GM21526 (cell line): Measurements from ENCODE around the gene AVP.

Experiments
- ATAC-seq: cut with Tn5 transposase; IDR thresholded peaks from one replicate; pipeline ENCODE4 v1.9.1; 2021; ENCODE audit warnings: moderate library complexity; ENCODE audit not compliant: unreplicated experiment, low FRiP score

The AVP gene

GRCh38 chr20:3059489-3059888 lies 25.0 kb downstream of the AVP start:
- no peak for ATAC-seq

GRCh38 chr20:3051385-3052019 lies 33.0 kb downstream of the AVP start:
- no peak for ATAC-seq

- no peak for ATAC-seq
These were observed 36.8 kb downstream of the AVP start for GRCh38 chr20:3047486-3048419.

GRCh38 chr20:3046677-3047462 lies 37.7 kb downstream of the AVP start:
- no peak for ATAC-seq

GRCh38 chr20:3045816-3046676 lies 38.5 kb downstream of the AVP start, which contains the start of gene MRPS26:
TSS of gene MRPS26 (plus strand) at chr20:3046052. CDS start at chr20:3046069, 17 bp downstream.
- peak; percentile 80 for ATAC-seq

- ATAC-seq, result peak; percentile 42
These were observed 39.3 kb downstream of the AVP start for GRCh38 chr20:3045042-3045815.

GRCh38 chr20:3044336-3044965 lies 40.1 kb downstream of the AVP start:
- ATAC-seq, result no peak

GRCh38 chr20:3043322-3043721 lies 41.2 kb downstream of the AVP start, which contains the start of gene GNRH2:
TSS of gene GNRH2 (plus strand) at chr20:3043622. CDS start at chr20:3044415, 793 bp downstream.
- ATAC-seq, result no peak

GRCh38 chr20:3042625-3043024 lies 41.9 kb downstream of the AVP start:
- no peak for ATAC-seq

GRCh38 chr20:3041854-3042409 lies 42.6 kb downstream of the AVP start:
- ATAC-seq, result no peak

GRCh38 chr20:3040086-3040485 lies 44.4 kb downstream of the AVP start:
- no peak for ATAC-seq

GRCh38 chr20:3039426-3039825 lies 45.1 kb downstream of the AVP start:
- no peak for ATAC-seq

- ATAC-seq, result no peak
These were observed 46.1 kb downstream of the AVP start for GRCh38 chr20:3038454-3038853.

GRCh38 chr20:3037654-3038053 lies 46.9 kb downstream of the AVP start:
- ATAC-seq, result no peak

GRCh38 chr20:3032624-3033023 lies 51.9 kb downstream of the AVP start:
- ATAC-seq, result no peak
